Heart left ventricle (tissue), 16 donors: ENCODE results near the gene ZEB1. TPM values are rescaled to one million over a fixed set of nuclear protein-coding genes. Genes with fewer than 3 reads are reported as not detected.

Source experiments
- ATAC-seq, 4 donors: fragments of 200-7000 bp; cut with Tn5 transposase; one replicate each; pipeline ENCODE4 v1.9.1; 2020 to 2022; ENCODE audit warnings: moderate library complexity in 4 of 4, mild to moderate bottlenecking in 3 of 4, moderate number of reproducible peaks in 1 of 4
- DNase-seq, 5 donors: peaks; one replicate each; pipeline ENCODE4 v3.0.0-alpha.2; 2020
- H3K27ac ChIP-seq, 12 donors: fragments of 200-600 bp; sonication (generic) in 4 of 12; one replicate each; pipeline versions ENCODE4 v1.5.0 to v1.8.0; 2016 to 2022; ENCODE audit warnings: mild to moderate bottlenecking in 2 of 12
- H3K27me3 ChIP-seq, 9 donors: fragments of 200-600 bp; sonication (generic) in 2 of 9; one replicate each; pipeline versions ENCODE4 v1.5.1 to v1.8.0; 2016 to 2022; ENCODE audit warnings: mild to moderate bottlenecking in 3 of 9
- H3K36me3 ChIP-seq, 9 donors: fragments of 200-600 bp; sonication (generic) in 2 of 9; one replicate each; pipeline versions ENCODE4 v1.5.0 to v1.8.0; 2018 to 2022; ENCODE audit warnings: mild to moderate bottlenecking in 2 of 9
- H3K4me1 ChIP-seq, 12 donors: fragments of 200-600 bp; sonication (generic) in 4 of 12; one replicate each; pipeline versions ENCODE4 v1.5.0 to v1.8.0; 2016 to 2022; ENCODE audit warnings: mild to moderate bottlenecking in 3 of 12
- H3K4me3 ChIP-seq, 12 donors: fragments of 200-600 bp; sonication (generic) in 4 of 12; one replicate each; pipeline versions ENCODE4 v1.5.0 to v1.8.0; 2017 to 2022; ENCODE audit warnings: mild to moderate bottlenecking in 9 of 12, moderate library complexity in 4 of 12
- H3K9me3 ChIP-seq, 12 donors: fragments of 200-600 bp; sonication (generic) in 4 of 12; one replicate each; pipeline versions ENCODE4 v1.5.0 to v1.8.0; 2016 to 2022; ENCODE audit warnings: mild to moderate bottlenecking in 1 of 12
- POLR2A ChIP-seq, 2 donors: fragments of 450-650 bp; IDR thresholded peaks; one replicate each; pipeline ENCODE4 v1.6.1; 2017; ENCODE audit warnings: antibody characterized with exemption in 2 of 2, mild to moderate bottlenecking in 2 of 2, moderate library complexity in 2 of 2
- WGBS, 4 donors: extraction: QIAGEN DNeasy Blood & Tissue Kit in 2 of 4; methylation state at CpG; one replicate each; pipeline versions ENCODE4 v1.1.5 to v1.1.7; 2013 to 2018; 5-methylcytosine and 5-hydroxymethylcytosine counted together
- intact Hi-C, 10 donors: fragments of 100-400 bp; cut with DNase I; formaldehyde crosslinking; loops; one replicate each; pipeline versions ENCODE4 v1.11.1 to v1.14.2; 2022
- polyA plus RNA-seq, 2 donors: library from polyadenylated mRNA; stranded (reverse); fragments of 200-250 nt; gene quantifications; one replicate each; pipeline ENCODE4 v1.2.3, GENCODE V29; 2013
- total RNA-seq, 9 donors: library from RNA; depleted of rRNA in 2 of 9; stranded (reverse); fragments of >200 nt in 2 of 9; fragmentation: NEBNext Ultra II Directional in 3 of 9; extraction: Animal tissue kit (Norgen Biotek cat#: 25700) in 3 of 9; gene quantifications; one replicate each; pipeline versions ENCODE4 v1.1.0 to v1.2.4, GENCODE V29; 2016 to 2023
- TF ChIP-seq, protein P1 (sequence below), 12 donors: fragments of 200-600 bp; sonication (generic) in 4 of 12; IDR thresholded peaks; one replicate each; pipeline versions ENCODE4 v1.5.0 to v1.8.0; 2018 to 2022; ENCODE audit warnings: antibody characterized with exemption in 12 of 12, mild to moderate bottlenecking in 5 of 12
- donor health status: ischemic (EF 13 %, LVEDD 7.1; RV severe dilation, severe dysfunction).
- donor health status: healthy with polysubstance abuse.
- donor health status: DM: no; HTN: yes; CAD: no.
- donor health status: DM: no; HTN: no; CAD: no.
- donor health status: ischemic (EF 25% LVEDD 6.9; RV normal size, moderate dysfunction).
- donor health status: ischemic (EF 25% LVEDD 5.7; RV mildly dilated, moderate dysfunction).
- donor health status: healthy.
- donor health status: DM: yes; HTN: yes; CAD: no.
- donor health status: ischemic (EF 35%, LVEDD 5.7; RV mildly dilated, moderate dysfunction).
- donor health status: nonischemic (EF 11% LVEDD 7.7; RV severe dilation, severe dysfunction).
- donor health status: DM: yes; HTN: yes; CAD: no.
- donor health status: PGD.
- donor health status: ischemic (EF 29% LVEDD 5.4; RV normal size, mild dysfunction).
- donor health status: nonischemic (EF 23%, LVEDD 6.1; RV moderate dilation, normal function).

Gene ZEB1
- total and polyA plus RNA-seq, 11 donors, result 15.4 to 135 (median 95.6) TPM

DNA sequence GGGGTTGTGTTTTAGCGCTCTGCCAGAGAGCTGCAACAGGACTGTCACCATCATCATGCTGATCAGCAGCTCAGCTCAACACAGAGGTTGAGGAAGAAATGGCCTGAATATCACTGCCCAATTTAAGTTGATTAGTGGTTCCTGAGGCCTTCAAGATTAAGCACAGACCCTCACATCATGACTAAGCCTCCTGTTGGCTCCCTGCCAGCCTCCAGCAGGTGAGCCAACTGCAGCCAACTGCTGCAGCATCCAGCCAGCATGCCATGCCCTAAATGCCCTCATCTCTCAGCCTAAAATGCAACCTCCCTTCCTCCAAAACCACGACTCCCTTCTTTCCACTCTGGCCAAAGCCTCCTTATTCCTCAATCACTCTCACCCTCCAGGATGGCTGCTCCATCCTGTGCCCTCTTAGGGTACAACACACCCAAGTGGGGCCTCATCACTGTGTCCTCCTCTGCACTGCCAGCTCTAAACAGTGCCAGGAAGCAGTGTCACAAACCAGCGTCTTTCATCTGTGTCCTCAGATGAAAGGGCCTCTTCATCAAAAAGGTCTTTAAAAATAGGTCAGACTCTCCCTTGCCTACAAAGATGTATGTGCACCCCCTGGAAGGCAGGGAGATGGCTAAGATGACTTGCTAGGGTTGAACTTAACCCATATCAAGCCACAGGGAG lies 259.3 kb downstream of the ZEB1 start:
- no peak for ATAC-seq

DNA sequence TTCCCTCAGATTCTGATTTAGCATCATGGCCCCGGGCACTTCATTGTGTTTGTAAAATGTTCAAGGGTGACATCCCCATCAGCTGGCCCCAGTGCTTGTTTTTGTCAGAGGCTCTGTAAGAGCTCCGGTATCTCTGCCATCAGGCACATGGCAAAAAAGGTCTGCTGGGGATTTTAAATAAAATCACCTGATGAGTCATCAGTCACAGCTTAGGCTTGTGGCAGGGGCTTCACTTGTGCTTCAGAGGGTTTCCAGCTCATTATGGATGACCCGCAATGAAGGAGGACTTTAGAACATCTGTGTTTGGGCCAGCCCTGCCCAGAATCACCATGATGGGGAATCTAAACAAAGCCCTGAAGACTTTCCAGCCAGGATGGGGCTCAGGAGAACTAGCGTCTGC lies 259.9 kb downstream of the ZEB1 start:
- Histone ChIP-seq H3K4me3 (no peak overlapping the region), H3K27me3 (no peaks in the 10 kb centered on the region), H3K4me1 (peaks cover 8 to 36% (median 22%) of the 10 kb centered on the region in 12 donors), H3K9me3 (peaks cover 0 to 13% (median 0%) of the 10 kb centered on the region in 12 donors), H3K36me3 (no peaks in the 10 kb centered on the region), H3K27ac (no peak overlapping the region)
- no peak for TF ChIP-seq POLR2A (IDR thresholded peaks at IDR 0.05)
- WGBS, 4 donors, result 94 to 100% (median 95%) methylated on average over 4 of the region's 4 CpGs
- no peak for DNase-seq
- no peak for ATAC-seq
- intact Hi-C loops, result no loop called here

More for the DNA sequence above, 259.3 kb downstream of the ZEB1 start:
- intact Hi-C loops, result no loop called here
- 90 to 95% (median 90%) methylated on average over 3 of the region's 3 CpGs for WGBS, 4 donors
- Histone ChIP-seq H3K27me3 (no peaks in the 10 kb centered on the region), H3K36me3 (no peaks in the 10 kb centered on the region), H3K9me3 (peaks cover 0 to 13% (median 0%) of the 10 kb centered on the region in 12 donors), H3K4me3 (no peak overlapping the region), H3K4me1 (peaks cover 4 to 29% (median 15%) of the 10 kb centered on the region in 12 donors), H3K27ac (no peak overlapping the region)
- no peak for DNase-seq
- TF ChIP-seq, protein P1, sequence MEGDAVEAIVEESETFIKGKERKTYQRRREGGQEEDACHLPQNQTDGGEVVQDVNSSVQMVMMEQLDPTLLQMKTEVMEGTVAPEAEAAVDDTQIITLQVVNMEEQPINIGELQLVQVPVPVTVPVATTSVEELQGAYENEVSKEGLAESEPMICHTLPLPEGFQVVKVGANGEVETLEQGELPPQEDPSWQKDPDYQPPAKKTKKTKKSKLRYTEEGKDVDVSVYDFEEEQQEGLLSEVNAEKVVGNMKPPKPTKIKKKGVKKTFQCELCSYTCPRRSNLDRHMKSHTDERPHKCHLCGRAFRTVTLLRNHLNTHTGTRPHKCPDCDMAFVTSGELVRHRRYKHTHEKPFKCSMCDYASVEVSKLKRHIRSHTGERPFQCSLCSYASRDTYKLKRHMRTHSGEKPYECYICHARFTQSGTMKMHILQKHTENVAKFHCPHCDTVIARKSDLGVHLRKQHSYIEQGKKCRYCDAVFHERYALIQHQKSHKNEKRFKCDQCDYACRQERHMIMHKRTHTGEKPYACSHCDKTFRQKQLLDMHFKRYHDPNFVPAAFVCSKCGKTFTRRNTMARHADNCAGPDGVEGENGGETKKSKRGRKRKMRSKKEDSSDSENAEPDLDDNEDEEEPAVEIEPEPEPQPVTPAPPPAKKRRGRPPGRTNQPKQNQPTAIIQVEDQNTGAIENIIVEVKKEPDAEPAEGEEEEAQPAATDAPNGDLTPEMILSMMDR (IDR thresholded peaks at IDR 0.05), result no peak
- no peak for TF ChIP-seq POLR2A (IDR thresholded peaks at IDR 0.05)
